GM12864 (cell line): Measurements from ENCODE around the gene ERP44.
"Not testable (repeated sequence)": the region's sequence is repeated elsewhere in the genome, so short reads cannot be mapped to it uniquely, and the experiment has no call there.

Experiments
- DNase-seq: peaks from one replicate; pipeline ENCODE4 v3.0.0-alpha.2; 2011; ENCODE audit warnings: low read depth
- H3K4me3 ChIP-seq: 2 replicates; pipeline ENCODE4 v1.5.1; 2011; ENCODE audit warnings: mild to moderate bottlenecking, low read depth, low read length, control low read depth
- TF ChIP-seq, protein P1 (sequence below): IDR thresholded peaks from 2 replicates; pipeline ENCODE4 v1.5.1; 2011; ENCODE audit warnings: low read depth, mild to moderate bottlenecking, moderate library complexity, low read length, control low read depth, inconsistent platforms; ENCODE audit errors: missing control alignments

Gene ERP44

DNA sequence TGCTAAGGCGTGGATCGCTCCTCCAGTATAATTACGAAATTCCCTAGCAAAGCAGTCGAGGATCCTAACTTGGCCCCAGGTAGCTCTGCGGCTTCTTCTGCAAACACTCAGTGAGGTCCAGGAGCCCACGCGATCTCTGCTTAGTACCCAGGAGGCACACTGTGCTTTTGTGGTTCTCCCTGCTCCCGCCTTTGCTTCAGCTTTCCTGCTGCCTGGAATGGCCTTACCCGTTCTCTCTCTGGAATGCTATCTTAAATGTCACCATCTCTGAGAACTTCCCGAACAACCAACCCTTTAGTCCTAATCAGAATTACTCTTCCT is 882 bp upstream of the ERP44 start:
- TF ChIP-seq, protein P1, sequence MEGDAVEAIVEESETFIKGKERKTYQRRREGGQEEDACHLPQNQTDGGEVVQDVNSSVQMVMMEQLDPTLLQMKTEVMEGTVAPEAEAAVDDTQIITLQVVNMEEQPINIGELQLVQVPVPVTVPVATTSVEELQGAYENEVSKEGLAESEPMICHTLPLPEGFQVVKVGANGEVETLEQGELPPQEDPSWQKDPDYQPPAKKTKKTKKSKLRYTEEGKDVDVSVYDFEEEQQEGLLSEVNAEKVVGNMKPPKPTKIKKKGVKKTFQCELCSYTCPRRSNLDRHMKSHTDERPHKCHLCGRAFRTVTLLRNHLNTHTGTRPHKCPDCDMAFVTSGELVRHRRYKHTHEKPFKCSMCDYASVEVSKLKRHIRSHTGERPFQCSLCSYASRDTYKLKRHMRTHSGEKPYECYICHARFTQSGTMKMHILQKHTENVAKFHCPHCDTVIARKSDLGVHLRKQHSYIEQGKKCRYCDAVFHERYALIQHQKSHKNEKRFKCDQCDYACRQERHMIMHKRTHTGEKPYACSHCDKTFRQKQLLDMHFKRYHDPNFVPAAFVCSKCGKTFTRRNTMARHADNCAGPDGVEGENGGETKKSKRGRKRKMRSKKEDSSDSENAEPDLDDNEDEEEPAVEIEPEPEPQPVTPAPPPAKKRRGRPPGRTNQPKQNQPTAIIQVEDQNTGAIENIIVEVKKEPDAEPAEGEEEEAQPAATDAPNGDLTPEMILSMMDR: no peak
- no peak for DNase-seq
- peak overlapping the region; percentile 90 for H3K4me3 ChIP-seq

DNA sequence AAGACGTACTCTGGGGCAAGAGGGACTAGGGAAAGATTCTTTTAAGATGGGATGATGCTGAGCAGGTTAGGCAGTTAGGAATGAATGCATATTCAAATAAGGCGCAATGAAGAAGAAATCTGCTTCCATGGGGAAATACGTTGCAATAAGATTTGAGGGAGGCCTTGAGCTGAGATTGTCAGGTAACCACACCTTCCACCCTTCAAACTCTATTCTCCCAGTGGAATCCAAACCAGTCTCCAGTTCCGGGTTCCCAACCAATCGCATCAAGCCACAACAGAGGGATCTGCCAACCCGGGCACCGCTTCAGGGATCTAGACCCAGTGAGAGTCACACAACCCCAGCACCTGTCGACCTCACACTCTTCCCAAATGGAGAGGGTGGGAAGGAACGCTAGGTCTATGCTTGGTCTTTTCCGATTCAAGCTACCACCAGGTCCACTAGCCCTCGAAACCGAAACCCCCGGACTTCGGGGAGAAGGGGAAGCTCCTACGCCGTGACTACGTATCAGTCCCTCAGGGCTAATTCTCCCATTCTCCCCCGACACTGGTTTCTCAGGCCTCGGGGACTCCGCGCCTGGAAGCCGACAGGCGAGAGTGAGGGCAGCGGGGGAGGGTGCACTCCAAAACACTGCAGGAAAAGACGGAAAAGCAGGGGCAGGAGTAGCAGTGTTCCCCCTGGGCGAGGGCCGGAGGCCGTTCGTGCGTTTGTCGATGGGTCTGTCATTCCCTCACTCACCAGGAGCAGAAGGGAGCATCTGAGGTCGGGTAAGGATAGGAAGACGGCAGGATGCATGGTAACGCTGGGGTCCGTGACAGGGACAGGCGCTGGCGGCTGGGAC is 534 bp downstream of the ERP44 start:
- TF ChIP-seq, protein P1: no peak
- DNase-seq: no peak
- H3K4me3 ChIP-seq: peak overlapping the region; percentile 90

DNA sequence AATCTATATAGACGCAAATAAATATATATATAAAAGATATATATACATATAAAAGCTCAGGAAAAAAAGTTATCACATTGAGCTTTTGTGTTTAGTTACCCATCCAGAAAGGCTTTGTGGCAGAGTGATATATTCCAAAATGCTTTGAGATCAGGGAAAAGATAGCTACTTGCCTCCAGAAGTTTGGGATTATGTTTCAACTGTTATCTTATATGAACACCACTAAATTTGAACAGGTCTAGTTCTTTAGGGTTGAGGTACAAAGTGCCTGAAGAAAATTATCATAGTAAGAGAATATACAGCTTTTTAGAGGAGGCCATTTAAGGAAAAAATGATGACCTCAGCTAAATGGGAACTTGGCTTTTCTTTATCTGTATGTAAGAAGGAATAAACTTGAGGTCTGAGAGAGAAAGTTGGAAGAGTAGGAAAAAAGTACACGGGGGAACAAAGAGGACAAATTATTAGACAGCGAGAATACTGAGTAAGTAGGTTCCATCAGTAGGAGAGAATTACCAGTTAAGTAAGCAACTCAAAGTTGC is 2.4 kb downstream of the ERP44 start:
- peak overlapping the region; percentile 4; the same call in 1 of the 2 replicates for H3K4me3 ChIP-seq
- DNase-seq: no peak
- TF ChIP-seq, protein P1: no peak

- H3K4me3 ChIP-seq: not testable (repeated sequence)
Observed at GRCh38 chr9:100094411-100094810, 4.4 kb downstream of the ERP44 start.

GRCh38 chr9:100092066-100092465 is 6.7 kb downstream of the ERP44 start:
- no peak for DNase-seq
- H3K4me3 ChIP-seq: no peak overlapping the region
- TF ChIP-seq, protein P1: no peak

More at GRCh38 chr9:100094411-100094810, 4.4 kb downstream of the ERP44 start:
- DNase-seq: not testable (repeated sequence)

GRCh38 chr9:100091650-100092049 is 7.2 kb downstream of the ERP44 start:
- TF ChIP-seq, protein P1: no peak
- no peak for DNase-seq
- H3K4me3 ChIP-seq: no peak overlapping the region

DNA sequence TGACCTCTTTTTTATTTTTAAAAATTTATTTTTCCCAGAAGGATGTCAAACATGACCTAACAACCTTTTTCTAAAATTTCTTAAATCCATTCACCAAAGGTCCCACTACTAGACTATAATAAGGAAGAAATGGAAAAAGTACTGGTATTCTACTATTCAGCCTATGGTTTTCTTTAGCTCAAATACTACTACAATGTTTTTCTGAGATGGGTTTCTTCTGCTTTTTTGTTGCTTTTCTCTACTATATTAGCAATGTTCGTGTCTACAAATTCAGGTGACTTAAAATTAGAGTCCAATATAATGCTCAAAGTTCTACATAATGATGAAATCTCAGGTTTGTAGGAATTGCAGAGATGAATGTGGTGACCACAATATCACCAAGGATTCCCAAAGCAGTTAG is 7.9 kb downstream of the ERP44 start:
- no peak overlapping the region for H3K4me3 ChIP-seq
- TF ChIP-seq, protein P1: no peak
- DNase-seq: no peak
